ENCODE results near the gene ZNF616.
"Not testable (repeated sequence)": the region's sequence is repeated elsewhere in the genome, so short reads cannot be mapped to it uniquely, and the experiment has no call there.

Gene ZNF616

DNA sequence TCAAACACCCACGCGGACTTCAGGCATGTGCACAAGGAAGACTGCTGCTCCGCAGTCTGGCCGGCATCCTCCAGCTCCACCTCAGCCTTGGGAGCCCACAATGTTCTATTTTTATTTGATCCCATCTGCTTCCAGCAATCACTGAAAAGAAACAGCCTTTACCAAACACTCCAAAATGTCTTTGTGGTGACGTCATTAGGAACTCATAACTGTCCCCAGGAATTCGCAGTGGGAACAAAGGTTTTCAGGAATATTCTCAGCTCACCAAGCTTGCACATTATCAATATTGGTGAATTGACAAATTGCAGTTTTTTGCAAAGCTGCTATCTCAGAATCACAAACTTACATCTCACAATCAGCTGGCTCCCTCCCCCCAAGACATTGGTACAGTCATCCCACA is 29.0 kb downstream of the ZNF616 start:
- no peak for DNase-seq (ENCODE audit: low read depth)

DNA sequence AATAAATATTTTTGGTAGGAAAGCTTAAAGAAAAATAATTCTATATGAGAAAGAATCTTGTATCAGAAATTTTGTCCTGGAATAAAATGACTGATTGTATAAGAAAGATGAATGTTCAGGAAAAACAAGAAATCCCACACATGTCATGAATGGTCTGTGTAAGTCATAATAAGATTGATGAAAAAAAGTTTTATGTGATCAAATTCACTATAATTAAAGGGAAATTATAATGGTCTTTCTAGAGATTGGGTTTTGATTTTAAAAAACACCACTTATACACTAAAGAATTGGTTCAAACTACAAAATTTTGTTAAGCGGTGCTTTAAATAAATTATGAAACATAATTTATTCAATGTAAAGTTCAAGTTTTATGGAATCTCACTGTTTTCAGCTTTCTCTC is 37.0 kb downstream of the ZNF616 start:
- no peak for DNase-seq (ENCODE audit: low read depth)

DNA sequence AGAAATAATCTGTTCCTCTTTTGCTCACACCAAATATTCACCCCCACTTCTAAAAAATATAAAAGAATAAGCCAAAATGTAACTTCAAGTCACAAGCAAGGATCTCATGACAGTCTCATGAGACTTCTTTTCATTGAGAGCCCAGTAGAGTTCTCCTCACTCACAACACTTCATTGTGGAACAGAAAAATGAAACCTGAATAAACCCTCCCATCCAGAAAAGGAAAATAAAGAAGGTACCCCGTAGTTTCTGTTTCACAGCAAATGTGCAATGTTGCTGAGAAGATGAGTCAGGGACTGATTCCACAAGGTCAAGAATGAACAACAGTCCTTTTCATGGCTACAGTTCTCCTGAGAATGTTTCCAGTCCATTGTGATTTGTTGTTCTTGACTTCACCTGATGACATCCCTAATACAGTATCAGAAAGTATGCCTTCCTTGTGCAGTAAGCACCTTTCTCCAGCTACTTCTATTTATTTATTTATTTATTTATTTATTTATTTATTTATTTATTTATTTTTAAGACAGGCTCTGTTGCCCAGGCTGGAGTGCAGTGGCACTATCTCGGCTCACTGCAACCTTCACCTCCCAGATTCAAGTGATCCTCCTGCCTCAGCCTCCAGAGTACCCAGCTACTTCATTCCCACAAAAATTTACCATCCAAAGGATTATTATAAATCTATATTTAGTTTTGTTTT is 37.7 kb downstream of the ZNF616 start:
- DNase-seq (ENCODE audit: low read depth): no peak

DNA sequence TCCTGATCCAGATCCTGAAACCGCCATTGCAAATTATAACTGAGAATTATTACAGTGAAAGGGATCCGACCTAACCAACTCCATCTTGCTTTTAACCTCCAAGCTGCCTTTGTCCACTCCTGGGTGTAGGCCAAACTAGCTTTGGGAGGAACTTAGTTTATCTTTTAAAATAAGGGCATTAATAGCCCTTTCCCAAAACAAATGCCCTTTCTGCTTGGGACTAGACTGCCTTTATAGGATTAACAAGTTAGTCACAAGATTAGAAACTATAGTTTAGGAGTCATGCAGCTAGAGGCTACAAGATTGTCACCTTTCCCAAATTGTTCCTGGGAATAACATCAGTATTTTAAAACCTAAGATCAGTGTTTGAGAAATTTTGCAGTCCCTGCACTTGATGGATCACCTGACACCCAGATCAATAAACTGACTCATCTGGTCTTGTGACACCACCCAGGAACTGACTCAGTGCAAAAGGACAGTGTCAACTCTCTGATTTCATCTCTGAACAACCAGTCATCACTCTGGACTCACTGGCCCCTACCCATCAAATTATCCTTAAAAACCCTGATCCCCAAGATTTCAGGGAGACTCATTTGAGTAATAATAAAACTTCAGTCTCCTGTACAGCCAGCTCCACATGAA is 40.1 kb downstream of the ZNF616 start:
- DNase-seq (ENCODE audit: low read depth): no peak

DNA sequence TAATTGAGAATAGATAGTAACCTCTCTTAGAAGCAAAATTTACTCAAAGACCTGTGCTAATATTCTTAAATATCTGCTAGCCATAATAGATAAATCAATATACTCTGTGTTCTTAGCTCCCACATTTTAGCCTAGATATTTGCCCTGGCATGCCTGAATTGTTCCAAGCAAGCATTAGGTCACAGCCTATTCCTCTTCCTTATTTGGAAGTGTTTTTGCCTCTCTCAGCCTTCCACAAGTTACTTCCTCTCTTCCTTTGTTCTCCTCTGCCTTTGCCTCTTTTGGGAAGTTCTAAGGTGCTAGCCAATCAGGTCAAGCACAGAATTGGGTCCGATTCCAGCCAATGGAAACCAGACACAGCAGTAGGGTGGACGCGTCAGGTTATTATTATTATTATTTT is 43.3 kb downstream of the ZNF616 start:
- DNase-seq (ENCODE audit: low read depth): not testable (repeated sequence)

DNA sequence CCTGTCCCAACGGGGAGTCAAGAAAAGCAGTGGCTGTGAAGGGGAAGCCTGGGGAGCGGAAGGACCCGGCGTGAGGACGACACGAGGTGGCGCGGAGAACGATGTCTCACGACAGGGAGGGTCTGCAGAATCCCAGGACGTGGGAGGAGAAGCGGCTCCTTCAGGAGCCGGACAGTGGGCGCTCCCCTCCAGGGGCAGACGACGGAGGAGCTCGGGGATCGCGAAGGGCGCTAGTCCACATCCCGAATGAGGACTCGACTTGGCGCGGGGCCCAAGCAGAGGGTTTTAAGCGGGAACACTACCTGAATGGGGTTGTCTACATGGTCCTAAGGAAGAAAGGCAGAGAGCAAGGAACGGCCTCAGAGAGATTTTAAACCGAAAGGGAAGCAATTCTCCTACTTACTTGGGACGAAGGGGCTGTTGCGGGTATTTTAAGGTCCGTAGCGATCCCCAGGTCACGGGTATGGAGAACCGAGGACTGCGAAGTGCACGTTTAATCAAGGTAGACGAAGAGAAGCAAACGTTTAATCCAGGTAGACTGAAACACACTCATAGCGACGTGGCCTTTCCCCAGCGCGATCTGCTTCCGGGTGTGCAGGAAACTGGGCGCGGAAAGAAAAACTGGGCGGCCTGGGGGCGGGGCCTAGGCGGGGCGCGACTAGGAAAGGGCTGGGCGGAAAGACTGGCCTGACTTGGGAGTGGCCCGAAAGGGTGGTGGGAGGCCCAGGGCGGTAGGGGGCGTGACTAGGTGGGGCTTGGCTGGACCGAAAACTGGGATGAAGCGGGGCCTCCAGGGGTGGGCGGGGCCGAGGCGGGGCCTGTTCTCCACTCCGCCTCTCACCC is 44.3 kb downstream of the ZNF616 start, which contains the start of gene ZNF841:
ZNF841 (minus strand) TSS at position 594 of the 843 bp plus-strand sequence. CDS start 10,964 bp downstream, outside the sequence.
- DNase-seq (ENCODE audit: low read depth): peak; percentile 82

DNA sequence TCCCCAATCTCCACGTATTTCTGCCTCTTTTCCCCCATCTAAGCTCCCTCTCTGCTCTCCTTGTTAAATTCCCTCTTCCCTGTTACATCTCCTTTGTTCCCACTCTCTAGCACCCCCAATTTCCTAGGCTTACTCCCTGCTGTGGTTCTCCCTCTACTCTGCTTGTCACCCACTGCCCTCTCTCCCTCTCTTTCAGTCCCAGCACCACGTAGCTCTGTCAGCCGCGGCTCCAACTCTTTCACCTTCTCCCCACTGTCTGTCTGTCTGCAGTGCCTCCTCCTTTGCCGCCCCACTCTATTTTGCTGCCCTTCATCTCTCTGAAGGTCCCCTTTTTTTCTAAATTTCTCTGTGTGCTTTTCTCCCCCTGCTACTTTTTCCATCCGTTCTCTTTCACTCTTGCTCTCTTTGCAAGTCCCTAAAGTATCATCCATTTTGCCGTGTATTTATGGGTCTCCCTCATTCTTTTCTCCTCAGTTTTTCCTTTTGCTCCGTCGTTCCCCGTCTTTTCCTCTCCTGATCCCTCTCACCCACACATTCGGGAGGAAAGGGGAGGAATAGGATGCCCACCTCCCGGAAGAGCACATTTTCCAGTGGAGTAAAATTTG is 45.1 kb downstream of the ZNF616 start:
- DNase-seq (ENCODE audit: low read depth): no peak

DNA sequence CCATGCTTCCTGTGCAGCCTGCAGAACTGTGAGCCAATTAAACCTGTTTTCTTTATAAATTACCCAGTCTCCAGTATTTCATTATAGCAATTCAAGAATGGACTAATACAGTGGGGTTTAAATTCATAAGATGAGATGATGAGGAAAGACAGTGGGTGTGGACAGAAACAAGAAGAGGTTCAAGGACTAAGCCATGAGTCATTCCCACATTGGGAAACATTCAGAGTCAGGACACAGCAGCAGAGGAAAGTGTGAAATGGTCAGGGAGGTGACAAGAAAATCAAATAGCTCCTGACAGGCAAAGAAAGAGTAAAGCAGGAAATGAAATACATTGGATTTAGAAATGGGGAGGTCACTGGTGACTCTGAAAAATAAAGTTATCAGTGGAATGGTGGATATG is 53.3 kb downstream of the ZNF616 start:
- DNase-seq (ENCODE audit: low read depth): no peak

DNA sequence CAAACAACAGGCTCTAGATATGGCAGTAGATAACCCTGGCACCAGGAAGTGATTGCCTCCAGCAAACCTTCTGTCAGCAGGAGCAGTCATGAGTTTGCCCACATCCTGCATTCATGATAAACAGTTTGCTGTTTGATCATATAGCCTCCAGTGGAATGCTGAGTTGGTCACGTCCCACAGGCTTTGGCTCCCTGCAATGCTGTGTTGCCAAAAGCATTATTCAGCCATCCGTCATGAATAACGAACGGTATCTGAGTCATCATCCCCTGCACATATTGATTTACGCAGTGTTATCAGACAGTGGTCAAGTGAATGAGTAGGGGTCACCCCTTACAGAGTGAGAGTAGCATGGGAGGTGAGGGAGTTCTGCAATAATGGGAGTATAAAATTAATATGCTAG is 69.2 kb downstream of the ZNF616 start:
- DNase-seq (ENCODE audit: low read depth): no peak

DNA sequence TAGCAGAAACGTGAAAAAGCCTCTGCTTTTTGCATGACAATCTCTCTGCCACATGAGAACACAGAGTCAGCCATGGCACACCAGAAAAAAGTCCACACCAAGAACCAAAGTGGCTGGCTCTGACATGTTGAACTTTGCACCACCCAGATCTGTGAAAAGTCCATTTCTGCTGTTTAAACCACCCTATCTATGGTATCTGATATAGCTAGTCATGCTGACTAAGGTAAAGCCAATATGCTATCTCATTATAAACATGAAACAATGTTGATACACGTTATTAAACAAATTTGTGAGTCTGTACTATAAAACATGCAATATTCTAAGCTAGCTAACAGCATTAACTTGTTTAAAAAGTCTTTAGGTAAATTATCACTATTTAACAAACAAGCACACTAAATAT is 70.1 kb downstream of the ZNF616 start:
- DNase-seq (ENCODE audit: low read depth): no peak

DNA sequence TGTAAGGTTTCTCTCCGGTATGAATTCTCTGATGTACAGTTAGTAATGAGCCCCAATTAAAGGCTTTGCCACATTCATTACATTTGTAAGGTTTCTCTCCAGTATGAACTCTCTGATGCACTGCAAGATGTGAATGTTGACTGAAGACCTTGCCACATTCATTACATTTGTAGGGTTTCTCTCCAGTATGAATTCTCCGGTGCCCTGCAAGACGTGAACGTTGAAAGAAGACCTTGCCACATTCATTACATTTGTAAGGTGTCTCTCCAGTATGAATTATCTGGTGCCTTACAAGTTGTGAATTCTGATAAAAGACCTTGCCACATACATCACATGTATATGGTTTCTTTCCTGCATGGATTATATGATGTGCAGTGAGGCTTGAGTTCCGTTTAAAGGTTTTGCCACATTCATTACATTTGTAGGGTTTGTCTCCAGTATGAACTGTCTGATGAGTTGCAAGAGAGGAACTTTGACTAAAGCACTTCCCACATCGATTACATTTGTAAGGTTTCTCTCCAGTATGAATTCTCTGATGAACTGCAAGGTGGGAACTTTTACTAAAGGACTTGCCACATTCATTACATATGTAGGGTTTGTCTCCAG is 73.4 kb downstream of the ZNF616 start:
- DNase-seq (ENCODE audit: low read depth): no peak

DNA sequence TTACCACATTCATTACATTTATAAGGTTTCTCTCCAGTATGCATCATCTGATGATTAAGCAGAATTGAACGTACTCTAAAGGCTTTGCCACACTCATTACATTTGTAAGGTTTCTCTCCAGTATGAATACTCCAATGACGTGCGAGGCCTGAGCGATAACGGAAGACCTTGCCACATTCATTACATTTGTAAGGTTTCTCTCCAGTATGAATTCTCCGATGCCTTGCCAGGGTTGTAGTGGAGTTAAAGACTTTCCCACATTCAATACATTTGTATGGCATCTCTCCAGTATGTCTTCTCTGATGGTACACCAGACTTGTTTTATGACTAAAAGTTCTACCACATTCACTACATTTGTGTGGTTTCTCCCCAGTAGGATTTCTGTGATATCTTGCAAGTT is 74.3 kb downstream of the ZNF616 start:
- no peak for DNase-seq (ENCODE audit: low read depth)

All from stimulated activated CD8-positive, alpha-beta memory T cell treated with anti-CD3 and anti-CD28 coated beads, Interleukin-7, amount 100 ng/mL, for 24 hours (primary cell).